ENCODE data around the gene UQCC3. TPM values are rescaled to one million over a fixed set of nuclear protein-coding genes. Genes with fewer than 3 reads are reported as not detected.

Gene UQCC3, protein sequence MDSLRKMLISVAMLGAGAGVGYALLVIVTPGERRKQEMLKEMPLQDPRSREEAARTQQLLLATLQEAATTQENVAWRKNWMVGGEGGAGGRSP
- total RNA-seq, result 6.5 TPM

DNA sequence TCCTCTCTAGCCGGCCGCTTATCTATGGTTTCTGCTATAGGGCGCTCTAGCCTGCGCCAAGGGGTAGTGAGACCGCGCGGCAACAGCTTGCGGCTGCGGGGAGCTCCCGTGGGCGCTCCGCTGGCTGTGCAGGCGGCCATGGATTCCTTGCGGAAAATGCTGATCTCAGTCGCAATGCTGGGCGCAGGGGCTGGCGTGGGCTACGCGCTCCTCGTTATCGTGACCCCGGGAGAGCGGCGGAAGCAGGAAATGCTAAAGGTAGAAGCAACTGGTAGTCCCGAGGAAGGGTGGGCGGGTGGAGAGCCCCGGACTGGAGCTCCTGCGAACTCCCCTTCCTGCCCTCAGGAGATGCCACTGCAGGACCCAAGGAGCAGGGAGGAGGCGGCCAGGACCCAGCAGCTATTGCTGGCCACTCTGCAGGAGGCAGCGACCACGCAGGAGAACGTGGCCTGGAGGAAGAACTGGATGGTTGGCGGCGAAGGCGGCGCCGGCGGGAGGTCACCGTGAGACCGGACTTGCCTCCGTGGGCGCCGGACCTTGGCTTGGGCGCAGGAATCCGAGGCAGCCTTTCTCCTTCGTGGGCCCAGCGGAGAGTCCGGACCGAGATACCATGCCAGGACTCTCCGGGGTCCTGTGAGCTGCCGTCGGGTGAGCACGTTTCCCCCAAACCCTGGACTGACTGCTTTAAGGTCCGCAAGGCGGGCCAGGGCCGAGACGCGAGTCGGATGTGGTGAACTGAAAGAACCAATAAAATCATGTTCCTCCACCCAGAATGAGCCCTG is at the start of gene UQCC3, which contains the start of gene LBHD1:
TSS of gene UQCC3 (plus strand) at position 66 of the 782 bp plus-strand sequence. CDS start at position 139, 73 bp downstream.
TSS of gene LBHD1 (minus strand) at position 660 of the 782 bp plus-strand sequence. CDS start 2,236 bp downstream, outside the sequence.

DNA sequence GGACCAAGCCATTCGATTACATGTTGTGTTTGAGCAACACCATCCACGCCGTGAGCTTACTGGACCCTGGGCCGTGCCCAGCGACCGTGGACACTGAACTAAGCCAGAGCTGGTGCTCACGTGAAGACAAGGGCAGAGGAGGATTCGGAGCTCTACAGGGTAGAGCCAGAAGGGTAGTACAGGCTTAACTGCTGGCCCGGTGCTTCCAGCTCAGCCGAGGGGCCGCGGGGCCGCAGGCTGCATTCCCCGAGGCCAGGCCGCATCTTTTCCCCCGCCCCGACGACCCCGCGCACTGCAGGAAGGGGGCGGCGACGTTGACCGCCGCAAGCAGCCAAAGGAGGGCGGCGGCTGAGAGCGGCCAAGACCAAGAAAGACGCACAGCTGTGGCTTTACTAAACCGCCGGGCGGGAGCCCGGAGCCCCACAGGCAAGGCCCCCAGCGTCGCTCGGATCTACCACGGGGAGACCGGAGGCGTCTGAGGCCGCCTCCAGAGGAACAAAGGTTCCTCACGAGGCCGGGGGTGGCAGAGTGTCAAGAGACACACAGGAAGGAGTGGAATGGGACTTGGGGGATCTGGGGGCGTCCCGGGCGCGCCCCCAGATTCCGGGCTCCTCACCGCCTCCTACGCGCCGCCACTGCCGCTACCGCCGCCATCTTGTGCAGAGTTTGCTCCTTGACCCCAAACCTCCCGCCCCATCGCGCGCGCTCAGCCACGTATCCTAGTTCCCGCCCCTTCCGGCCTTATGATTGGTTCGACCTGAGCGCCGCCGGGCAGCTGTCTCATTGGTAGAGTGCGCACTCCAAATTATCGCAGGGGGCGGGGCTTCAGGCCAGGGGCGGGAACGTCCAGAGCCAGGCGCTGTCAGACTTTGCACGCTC is 25.3 kb upstream of the UQCC3 start, which contains the start of gene GANAB:
TSS of gene GANAB (minus strand) at position 668 of the 879 bp plus-strand sequence. CDS start at position 654, 14 bp downstream.

DNA sequence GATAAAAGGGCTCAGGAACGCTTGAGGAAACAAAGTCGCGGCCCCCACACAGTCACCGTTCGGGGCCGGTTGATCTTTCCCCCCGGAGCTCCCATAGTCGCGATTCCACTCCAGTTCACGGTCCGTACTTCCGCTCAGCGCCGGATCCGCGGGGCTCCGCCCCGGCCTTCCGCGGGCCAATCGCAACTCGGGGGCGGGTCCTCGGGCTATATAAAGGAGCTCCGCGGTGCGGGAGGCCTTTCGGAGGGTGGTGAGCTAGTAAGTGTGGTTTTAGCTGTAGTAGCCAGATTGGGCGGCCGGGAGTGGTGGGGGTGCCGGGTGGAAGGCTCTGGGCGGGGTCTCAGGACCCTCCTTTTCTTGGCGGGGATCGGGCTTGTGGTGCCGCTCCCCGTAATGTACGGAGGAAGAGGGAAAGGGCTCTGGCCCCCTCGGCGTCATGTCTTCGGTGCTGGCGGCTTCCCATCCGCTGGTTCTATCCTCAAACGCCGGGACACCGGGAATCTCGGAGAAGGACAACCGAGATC is 6.3 kb upstream of the UQCC3 start, which contains the start of the genes C11orf98 and CSKMT:
TSS of gene C11orf98 (minus strand) at position 136 of the 524 bp plus-strand sequence. CDS start at position 95, 41 bp downstream.
TSS of gene CSKMT (plus strand) at position 238 of the 524 bp plus-strand sequence. CDS start 568 bp downstream, outside the sequence.

DNA sequence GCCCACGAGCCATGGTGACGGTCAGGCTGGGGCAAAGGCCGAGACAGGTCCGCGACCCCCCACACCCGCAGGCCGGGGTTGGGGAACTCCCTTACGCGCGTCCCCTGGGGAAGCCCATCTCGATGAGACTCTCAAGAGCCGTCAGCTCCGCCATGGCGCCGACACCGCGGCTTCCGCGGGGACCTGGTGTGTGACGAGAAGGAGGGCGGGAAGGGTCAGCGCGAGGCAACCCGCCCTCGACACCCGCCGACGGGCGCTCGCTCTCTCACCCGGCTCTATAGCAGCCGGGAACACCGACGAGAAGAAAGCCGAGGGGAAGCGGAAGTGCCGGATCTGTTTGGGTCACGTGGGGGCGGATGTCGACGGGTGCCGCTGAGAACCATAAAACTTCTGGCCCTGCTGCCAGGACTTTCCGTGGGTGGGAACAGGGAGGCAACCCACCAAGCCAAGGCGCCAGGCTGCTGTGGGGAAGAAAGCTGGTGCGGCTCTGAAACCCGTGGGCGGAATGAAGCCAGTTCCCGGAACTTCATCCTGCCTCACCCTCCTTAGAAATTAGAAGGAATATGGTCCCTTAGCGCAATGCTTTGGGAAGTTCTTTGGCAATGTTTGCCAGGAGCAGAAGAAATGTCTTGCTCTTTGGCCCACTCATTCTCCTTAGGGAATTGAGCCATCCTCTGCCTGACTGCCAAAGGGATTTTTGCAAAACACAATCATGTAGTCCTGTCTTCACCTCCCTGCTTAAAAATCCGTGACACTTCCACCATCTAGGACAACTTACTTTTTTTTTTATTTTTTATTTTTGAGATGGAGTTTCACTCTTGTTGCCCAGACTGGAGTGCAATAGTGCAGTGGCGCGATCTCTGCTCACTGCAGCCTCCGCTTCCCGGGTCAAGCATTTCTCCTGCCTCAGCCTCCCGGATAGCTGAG is 7.6 kb downstream of the UQCC3 start, which contains the start of gene UBXN1:
TSS of gene UBXN1 (minus strand) at position 304 of the 927 bp plus-strand sequence. CDS start at position 154, 150 bp downstream.

DNA sequence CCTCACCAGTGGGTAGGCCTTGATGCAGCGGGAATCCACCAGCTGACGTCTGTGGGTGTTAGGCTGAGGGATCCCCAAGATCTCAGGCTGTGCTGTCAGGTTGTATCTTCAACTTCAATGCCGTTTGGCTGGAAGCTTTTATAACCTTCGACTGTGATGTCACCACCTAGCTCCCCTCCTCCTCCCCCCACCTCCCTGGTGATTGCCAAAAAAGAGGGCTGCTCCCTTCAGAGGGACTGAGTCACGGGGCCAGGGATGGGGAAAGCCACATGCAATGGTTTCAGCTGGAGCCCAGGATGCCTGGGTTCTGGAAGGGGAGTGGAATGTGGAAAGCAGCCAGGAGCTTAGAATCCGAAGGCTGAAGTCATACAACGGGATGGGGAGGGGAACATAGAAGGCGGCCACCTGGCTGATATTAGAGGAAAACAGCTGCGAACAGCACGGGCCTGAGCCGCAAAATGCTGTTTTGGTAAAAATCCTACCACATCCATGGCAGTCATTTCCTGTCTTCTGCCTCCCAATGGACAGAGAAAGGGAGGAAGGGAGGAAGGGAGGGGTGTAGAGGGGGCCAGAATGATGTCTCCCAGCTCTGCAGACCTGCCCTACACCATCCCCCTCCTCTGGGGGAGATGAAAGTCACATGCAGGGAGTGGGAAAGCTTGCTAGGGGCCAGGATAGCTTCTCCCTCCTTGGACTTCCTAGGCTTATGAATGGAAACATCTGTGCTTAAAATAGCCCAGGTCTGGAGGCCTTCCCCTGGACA is 18.1 kb downstream of the UQCC3 start, which contains the start of gene LRRN4CL:
TSS of gene LRRN4CL (minus strand) at position 110 of the 763 bp plus-strand sequence. CDS start 1,022 bp downstream, outside the sequence.

DNA sequence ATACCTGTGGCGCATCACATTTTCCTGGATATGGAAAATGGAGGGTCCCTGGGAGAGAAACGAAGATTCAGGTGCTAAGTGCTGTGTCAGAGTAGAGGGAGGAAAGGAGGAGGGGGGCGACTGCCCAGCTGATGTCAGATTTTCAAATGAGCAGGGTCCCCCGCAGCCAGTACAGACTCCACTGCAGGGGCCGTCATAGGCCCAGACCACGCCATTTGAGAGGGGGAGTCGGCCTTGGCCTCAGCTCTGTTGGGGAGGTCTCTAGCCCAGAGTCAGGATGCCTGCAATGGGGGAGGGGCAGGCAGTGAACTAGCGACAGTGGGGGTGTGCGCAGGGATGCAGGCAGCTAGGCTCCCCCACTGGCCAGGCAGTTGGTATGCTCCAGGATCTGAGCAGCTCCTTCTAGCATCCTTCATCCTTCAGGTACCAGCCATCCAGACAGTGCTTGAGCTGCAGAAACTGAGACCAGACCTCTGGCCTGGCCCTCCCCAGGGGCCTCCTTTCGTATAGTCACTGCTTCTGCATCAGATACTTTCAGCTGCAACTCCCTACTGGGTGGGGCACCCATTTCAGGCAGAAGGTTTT is 35.9 kb downstream of the UQCC3 start, which contains the start of the genes BSCL2 and GNG3:
TSS of gene BSCL2 (minus strand) at position 148 of the 585 bp plus-strand sequence. CDS start 229 bp downstream, outside the sequence.
TSS of gene GNG3 (plus strand) at position 400 of the 585 bp plus-strand sequence. CDS start 620 bp downstream, outside the sequence.

Other genes starting within 250 kb of the UQCC3 start
- 410 TPM for gene AHNAK, start 124.9 kb upstream of the UQCC3 start, total RNA-seq
- gene EEF1G, start 97.8 kb upstream of the UQCC3 start, total RNA-seq, result 1,400 TPM
- gene TUT1, start 80.2 kb upstream of the UQCC3 start, total RNA-seq, result 13.4 TPM
- gene MTA2, start 69.8 kb upstream of the UQCC3 start, total RNA-seq, result 81.5 TPM
- gene EML3, start 58.9 kb upstream of the UQCC3 start, total RNA-seq, result 43.8 TPM
- 86.4 TPM for gene ROM1, start 58.4 kb upstream of the UQCC3 start, total RNA-seq
- gene B3GAT3, start 49.7 kb upstream of the UQCC3 start, total RNA-seq, result 36.8 TPM
- gene GANAB, start 25.1 kb upstream of the UQCC3 start, total RNA-seq, result 175 TPM
- gene INTS5, start 18.4 kb upstream of the UQCC3 start, total RNA-seq, result 22.4 TPM
- 29.7 TPM for gene C11orf98, start 6.5 kb upstream of the UQCC3 start, total RNA-seq
- 4.7 TPM for gene CSKMT, start 6.4 kb upstream of the UQCC3 start, total RNA-seq
- gene LBHD1, start 594 bp downstream of the UQCC3 start, total RNA-seq, result 6.0 TPM
- gene UBXN1, start 7.4 kb downstream of the UQCC3 start, total RNA-seq, result 88.9 TPM
- gene LRRN4CL, start 17.9 kb downstream of the UQCC3 start, total RNA-seq, result 12.4 TPM
- gene BSCL2, start 35.8 kb downstream of the UQCC3 start, total RNA-seq, result 44.1 TPM
- gene GNG3, start 36.0 kb downstream of the UQCC3 start, total RNA-seq, result 3.0 TPM
- gene HNRNPUL2, start 55.8 kb downstream of the UQCC3 start, total RNA-seq, result 27.4 TPM
- gene TTC9C, start 56.8 kb downstream of the UQCC3 start, total RNA-seq, result 19.2 TPM
- gene ZBTB3, start 82.5 kb downstream of the UQCC3 start, total RNA-seq, result 15.2 TPM
- 58.8 TPM for gene POLR2G, start 89.9 kb downstream of the UQCC3 start, total RNA-seq
- gene TAF6L, start 99.7 kb downstream of the UQCC3 start, total RNA-seq, result 20.5 TPM
- gene TMEM179B, start 115.7 kb downstream of the UQCC3 start, total RNA-seq, result 20.0 TPM
- 19.8 TPM for gene TMEM223, start 120.3 kb downstream of the UQCC3 start, total RNA-seq
- gene NXF1, start 133.8 kb downstream of the UQCC3 start, total RNA-seq, result 67.8 TPM
- 38.0 TPM for gene STX5, start 160.4 kb downstream of the UQCC3 start, total RNA-seq
- gene TEX54, start 161.2 kb downstream of the UQCC3 start, total RNA-seq, result not detected
- 25.9 TPM for gene WDR74, start 167.9 kb downstream of the UQCC3 start, total RNA-seq
- 115 TPM for gene SLC3A2, start 209.2 kb downstream of the UQCC3 start, total RNA-seq
- 0.71 TPM for gene CHRM1, start 249.7 kb downstream of the UQCC3 start, total RNA-seq

Measured in camera-type eye (tissue), 1 donor.